Left lung (tissue), 10 donors: Measurements from ENCODE around the gene ADCY10. TPM values are rescaled to one million over a fixed set of nuclear protein-coding genes. Genes with fewer than 3 reads are reported as not detected.

Source experiments
- ATAC-seq: fragments of 200-7000 bp; cut with Tn5 transposase; one replicate; pipeline ENCODE4 v1.9.1; 2020; ENCODE audit warnings: moderate library complexity
- DNase-seq, 4 donors: peaks; one replicate each; pipeline ENCODE4 v3.0.0-alpha.2; 2013 to 2020
- H3K27ac ChIP-seq, 2 donors: fragments of 200-600 bp; sonication (generic) in 1 of 2; one replicate each; pipeline versions ENCODE4 v1.5.0 to v1.8.0; 2020 to 2021
- H3K27me3 ChIP-seq, 2 donors: fragments of 200-600 bp; sonication (generic) in 1 of 2; one replicate each; pipeline versions ENCODE4 v1.5.0 to v1.8.0; 2020 to 2021
- H3K36me3 ChIP-seq, 2 donors: fragments of 200-600 bp; sonication (generic) in 1 of 2; one replicate each; pipeline versions ENCODE4 v1.5.0 to v1.8.0; 2020 to 2021
- H3K4me1 ChIP-seq, 2 donors: fragments of 200-600 bp; one replicate each; pipeline ENCODE4 v1.8.0; 2021
- H3K4me3 ChIP-seq, 2 donors: fragments of 200-600 bp; sonication (generic) in 1 of 2; one replicate each; pipeline versions ENCODE4 v1.5.0 to v1.8.0; 2020 to 2021; ENCODE audit warnings: mild to moderate bottlenecking in 1 of 2
- H3K9me3 ChIP-seq, 2 donors: fragments of 200-600 bp; sonication (generic) in 1 of 2; one replicate each; pipeline versions ENCODE4 v1.5.0 to v1.8.0; 2020 to 2021
- intact Hi-C, 2 donors: fragments of 100-400 bp; cut with DNase I; formaldehyde crosslinking; loops; one replicate each; pipeline versions ENCODE4 v1.11.2 to v1.14.2; 2022
- polyA plus RNA-seq, 6 donors: library from polyadenylated mRNA; unstranded; fragments of 120-200 nt; gene quantifications; one replicate each; pipeline ENCODE4 v1.2.1, GENCODE V29; 2013; ENCODE audit not compliant: insufficient read length in 6 of 6
- total RNA-seq, 2 donors: library from RNA; stranded (reverse); fragmentation: NEBNext Ultra II Directional; extraction: Animal tissue kit (Norgen Biotek cat#: 25700); gene quantifications; one replicate each; pipeline ENCODE4 v1.2.1, GENCODE V29; 2021
- TF ChIP-seq, protein P1 (sequence below), 2 donors: fragments of 200-600 bp; sonication (generic) in 1 of 2; IDR thresholded peaks; one replicate each; pipeline versions ENCODE4 v1.5.0 to v1.8.0; 2021; ENCODE audit warnings: antibody characterized with exemption in 2 of 2
- donor health status: DM: no; HTN: yes; CAD: no.
- donor health status: DM: no; HTN: no; CAD: no.

Gene ADCY10
- total and polyA plus RNA-seq, 8 donors: 0.11 to 0.37 (median 0.21) TPM; not detected in 1

- Histone ChIP-seq H3K36me3 (peaks cover 0 to 5% of the 10 kb centered on the region in 2 donors), H3K4me3 (no peak overlapping the region), H3K27me3 (no peaks in the 10 kb centered on the region), H3K4me1 (peaks cover 0 to 5% of the 10 kb centered on the region in 2 donors), H3K27ac (no peak overlapping the region), H3K9me3 (peaks cover 0 to 5% of the 10 kb centered on the region in 2 donors)
- DNase-seq (no peak), ATAC-seq (peak; percentile 49)
- intact Hi-C loops: no loop called here
- TF ChIP-seq, protein P1, sequence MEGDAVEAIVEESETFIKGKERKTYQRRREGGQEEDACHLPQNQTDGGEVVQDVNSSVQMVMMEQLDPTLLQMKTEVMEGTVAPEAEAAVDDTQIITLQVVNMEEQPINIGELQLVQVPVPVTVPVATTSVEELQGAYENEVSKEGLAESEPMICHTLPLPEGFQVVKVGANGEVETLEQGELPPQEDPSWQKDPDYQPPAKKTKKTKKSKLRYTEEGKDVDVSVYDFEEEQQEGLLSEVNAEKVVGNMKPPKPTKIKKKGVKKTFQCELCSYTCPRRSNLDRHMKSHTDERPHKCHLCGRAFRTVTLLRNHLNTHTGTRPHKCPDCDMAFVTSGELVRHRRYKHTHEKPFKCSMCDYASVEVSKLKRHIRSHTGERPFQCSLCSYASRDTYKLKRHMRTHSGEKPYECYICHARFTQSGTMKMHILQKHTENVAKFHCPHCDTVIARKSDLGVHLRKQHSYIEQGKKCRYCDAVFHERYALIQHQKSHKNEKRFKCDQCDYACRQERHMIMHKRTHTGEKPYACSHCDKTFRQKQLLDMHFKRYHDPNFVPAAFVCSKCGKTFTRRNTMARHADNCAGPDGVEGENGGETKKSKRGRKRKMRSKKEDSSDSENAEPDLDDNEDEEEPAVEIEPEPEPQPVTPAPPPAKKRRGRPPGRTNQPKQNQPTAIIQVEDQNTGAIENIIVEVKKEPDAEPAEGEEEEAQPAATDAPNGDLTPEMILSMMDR (IDR thresholded peaks at IDR 0.05): no peak
Observed at GRCh38 chr1:167910530-167910929, 3.4 kb downstream of the ADCY10 start.

GRCh38 chr1:167909691-167910180 lies 4.2 kb downstream of the ADCY10 start:
- intact Hi-C loops: no loop called here
- H3K27me3 ChIP-seq: no peaks in the 10 kb centered on the region
- DNase-seq: no peak
- H3K9me3 ChIP-seq: peaks cover 0 to 5% of the 10 kb centered on the region in 2 donors
- no peak overlapping the region for H3K27ac ChIP-seq
- no peak overlapping the region for H3K4me3 ChIP-seq
- no peaks in the 10 kb centered on the region for H3K36me3 ChIP-seq
- TF ChIP-seq, protein P1 (IDR thresholded peaks at IDR 0.05): no peak
- peaks cover 7 to 12% of the 10 kb centered on the region in 2 donors for H3K4me1 ChIP-seq
- no peak for ATAC-seq

DNA sequence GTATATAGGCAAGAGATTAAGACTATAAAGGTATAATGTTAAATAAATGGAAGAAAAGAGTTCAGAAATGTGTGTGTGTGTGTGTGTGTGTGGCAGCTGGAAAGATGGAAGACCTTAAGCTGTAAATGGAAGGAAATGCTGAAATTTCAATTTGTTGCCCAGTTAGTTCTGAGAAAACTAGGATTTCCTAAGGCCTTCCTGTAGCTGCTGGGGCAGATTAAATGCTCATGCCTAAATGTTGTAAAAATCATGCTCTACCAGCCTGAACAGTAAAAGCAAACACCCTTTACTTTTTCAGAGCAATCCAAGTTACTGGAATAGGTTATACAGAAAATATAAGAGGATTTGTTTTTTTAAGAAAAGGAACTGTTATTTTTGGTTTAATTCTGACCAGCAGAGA lies 8.3 kb downstream of the ADCY10 start:
- no peaks in the 10 kb centered on the region for H3K36me3 ChIP-seq
- H3K4me3 ChIP-seq: no peak overlapping the region
- DNase-seq (no peak), ATAC-seq (peak; percentile 44)
- TF ChIP-seq, protein P1 (IDR thresholded peaks at IDR 0.05): no peak
- H3K27me3 ChIP-seq: no peaks in the 10 kb centered on the region
- H3K9me3 ChIP-seq: peaks cover 0 to 5% of the 10 kb centered on the region in 2 donors
- intact Hi-C loops: no loop called here
- peak overlapping the region; percentile 28 to 70 for H3K27ac ChIP-seq
- H3K4me1 ChIP-seq: peaks cover 9 to 11% of the 10 kb centered on the region in 2 donors

DNA sequence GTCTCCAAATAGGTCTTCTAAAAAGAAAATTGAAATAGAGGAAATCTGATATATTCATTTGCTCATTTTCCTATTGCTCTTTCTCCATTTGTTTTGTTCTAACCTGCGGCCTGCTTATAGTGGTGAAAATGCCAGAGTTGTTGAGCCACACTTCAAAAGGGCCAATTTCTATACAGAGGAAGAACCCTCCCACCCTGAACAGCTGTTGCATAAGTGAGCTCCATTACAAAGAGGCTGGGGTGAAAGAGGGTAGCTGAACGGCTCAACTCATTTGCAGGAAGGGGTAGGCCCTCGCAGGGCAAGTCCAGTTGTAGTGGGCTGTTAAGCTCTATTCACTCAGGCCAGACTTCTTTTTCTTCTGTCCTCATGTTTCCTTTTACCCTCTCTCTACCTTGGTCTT lies 8.8 kb downstream of the ADCY10 start:
- TF ChIP-seq, protein P1 (IDR thresholded peaks at IDR 0.05): no peak
- Histone ChIP-seq H3K9me3 (peaks cover 0 to 5% of the 10 kb centered on the region in 2 donors), H3K27me3 (no peaks in the 10 kb centered on the region), H3K27ac (peak overlapping the region; percentile 28 to 70), H3K4me1 (peaks cover 9 to 11% of the 10 kb centered on the region in 2 donors), H3K4me3 (no peak overlapping the region), H3K36me3 (no peaks in the 10 kb centered on the region)
- intact Hi-C loops: no loop called here
- peak; percentile 74 for ATAC-seq
- peak in 2 of 4 donors; percentile 15 to 45 for DNase-seq

DNA sequence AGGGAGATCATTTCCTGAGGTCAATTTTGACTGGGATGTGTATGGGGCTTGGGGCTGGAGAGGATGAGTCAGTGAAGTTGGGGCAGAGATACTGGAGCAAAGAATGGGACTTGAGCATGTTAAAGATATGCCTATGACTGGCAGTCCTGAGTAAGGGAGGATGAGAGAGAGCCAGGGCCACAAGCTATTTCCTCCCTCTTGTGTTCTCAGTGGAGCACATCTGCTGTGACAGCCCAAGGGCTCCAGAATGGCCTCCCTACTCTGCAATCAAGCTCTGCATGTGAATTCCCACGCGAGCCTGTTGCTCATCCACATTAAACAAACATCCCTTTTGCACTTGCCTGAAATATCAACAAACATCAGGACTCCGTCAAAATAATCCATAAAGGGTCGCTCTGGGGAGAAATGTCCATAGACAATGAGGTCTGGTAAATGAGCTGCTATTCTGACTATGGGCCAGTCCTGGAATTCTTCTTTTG lies 9.2 kb downstream of the ADCY10 start:
- DNase-seq: no peak
- Histone ChIP-seq H3K36me3 (no peaks in the 10 kb centered on the region), H3K4me1 (peaks cover 9 to 11% of the 10 kb centered on the region in 2 donors), H3K4me3 (no peak overlapping the region), H3K9me3 (peaks cover 0 to 2% of the 10 kb centered on the region in 2 donors), H3K27ac (peak overlapping the region; percentile 28 to 70), H3K27me3 (no peaks in the 10 kb centered on the region)
- ATAC-seq: peak; percentile 47
- TF ChIP-seq, protein P1 (IDR thresholded peaks at IDR 0.05): no peak
- intact Hi-C loops: no loop called here
